Epithelial cell of prostate (primary cell): Measurements from ENCODE around the gene ACSL1.
A peak's percentile ranks its signal among the peaks of the same experiment; 100 is the strongest.

ENCODE experiments used
- DNase-seq: peaks from one replicate; pipeline ENCODE4 v3.0.0-alpha.2; 2011; ENCODE audit warnings: low read depth, low spot score
- H3K27ac ChIP-seq: fragments of 450-650 bp; 2 replicates; pipeline ENCODE4 v1.5.1; 2017; ENCODE audit warnings: mild to moderate bottlenecking

Gene ACSL1

DNA sequence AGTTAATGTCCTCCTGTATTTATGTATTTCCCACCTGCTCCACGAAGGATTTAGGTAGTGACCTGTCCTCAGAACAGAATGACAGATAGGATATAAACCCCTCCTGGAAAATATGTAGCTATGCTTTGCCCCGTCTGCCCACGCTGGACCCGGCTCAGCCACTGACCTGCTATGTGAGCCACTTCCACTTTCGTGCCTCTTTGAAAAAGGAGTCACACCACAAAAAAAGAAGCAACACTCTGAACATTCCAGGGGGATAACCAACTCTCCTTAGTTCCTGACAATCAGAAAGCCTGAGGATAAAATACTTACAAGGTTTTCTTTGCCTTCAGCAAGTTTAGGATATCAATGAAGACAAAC lies 11.1 kb downstream of the ACSL1 start:
- DNase-seq: no peak
- peak overlapping the region; percentile 72 for H3K27ac ChIP-seq

- peak overlapping the region; percentile 72 for H3K27ac ChIP-seq
- DNase-seq: no peak
Observed at GRCh38 chr4:184812651-184813181, 13.1 kb downstream of the ACSL1 start.

DNA sequence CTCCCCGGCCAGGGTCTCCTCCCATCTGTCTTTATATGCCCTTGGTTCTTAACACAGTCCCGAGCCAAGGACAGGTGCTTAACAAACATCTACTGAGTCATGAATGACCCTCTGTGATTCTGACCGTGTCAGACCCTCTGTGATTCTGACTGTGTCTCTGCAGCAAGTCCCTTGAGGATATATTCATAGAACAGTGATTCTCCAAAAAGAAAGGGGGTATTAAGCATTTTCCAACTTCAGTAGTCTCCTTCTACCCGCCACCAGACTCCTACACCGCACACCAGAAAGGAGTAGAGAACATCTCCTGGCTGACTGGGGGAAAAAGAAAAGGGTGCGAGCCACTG lies 13.6 kb downstream of the ACSL1 start:
- DNase-seq: no peak
- no peak overlapping the region for H3K27ac ChIP-seq

DNA sequence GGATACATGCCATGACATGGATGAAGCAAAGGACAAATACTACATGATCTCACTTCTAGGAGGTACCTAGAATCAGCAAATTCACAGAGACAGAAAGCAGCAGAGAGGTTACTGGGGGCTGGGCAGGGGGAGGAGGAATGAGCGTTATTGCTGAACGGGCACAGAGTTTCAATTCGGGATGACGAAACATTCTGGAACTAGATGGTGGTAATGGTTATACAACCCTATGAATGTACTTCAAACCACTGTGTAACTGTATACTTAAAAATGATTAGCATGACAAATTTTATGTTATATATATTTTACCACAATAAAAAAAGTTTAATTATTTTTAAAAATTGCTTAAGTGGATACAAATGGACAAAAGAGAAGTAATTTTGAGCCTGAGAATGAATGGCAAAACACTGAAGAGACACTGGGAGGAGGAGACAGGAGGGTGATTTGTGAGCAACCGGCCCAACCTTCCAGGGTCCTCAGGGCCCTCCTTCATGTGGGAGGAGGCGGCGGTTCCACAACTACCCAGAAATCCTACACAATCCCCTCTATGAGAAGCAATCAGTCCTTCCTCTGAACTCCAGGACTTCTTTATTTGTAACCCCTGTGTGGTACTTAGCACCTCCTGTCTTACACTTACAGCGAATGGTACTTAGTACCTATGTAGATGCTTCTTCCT lies 14.1 kb downstream of the ACSL1 start:
- H3K27ac ChIP-seq: no peak overlapping the region
- DNase-seq: no peak

GRCh38 chr4:184810720-184811119 lies 15.0 kb downstream of the ACSL1 start:
- no peak for DNase-seq
- H3K27ac ChIP-seq: no peak overlapping the region

- no peak for DNase-seq
- H3K27ac ChIP-seq: no peak overlapping the region
Observed at GRCh38 chr4:184808713-184809050, 17.1 kb downstream of the ACSL1 start.

- no peak overlapping the region for H3K27ac ChIP-seq
- peak; percentile 36 for DNase-seq
Observed at GRCh38 chr4:184807797-184808712, 17.7 kb downstream of the ACSL1 start.

DNA sequence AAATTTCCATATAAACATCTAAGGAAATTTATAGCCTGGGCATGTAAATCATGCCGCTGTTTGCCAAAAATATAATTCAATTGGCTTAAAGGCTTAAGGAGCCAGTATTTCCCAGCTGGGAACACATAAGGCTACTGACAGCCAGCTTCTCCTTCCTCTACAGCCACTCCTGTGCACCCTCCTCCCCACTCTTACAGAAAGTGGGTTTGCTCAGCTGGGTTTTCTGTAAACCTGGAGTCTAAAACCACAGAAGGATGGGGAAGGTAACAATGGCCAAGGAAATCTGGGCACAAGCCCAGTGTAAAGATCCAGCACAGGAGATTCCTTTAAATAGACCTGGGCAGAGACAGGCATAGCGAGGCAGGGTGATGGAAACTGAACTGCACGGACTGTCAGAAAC lies 18.5 kb downstream of the ACSL1 start:
- no peak for DNase-seq
- no peak overlapping the region for H3K27ac ChIP-seq

GRCh38 chr4:184806711-184807110 lies 19.1 kb downstream of the ACSL1 start:
- no peak for DNase-seq

DNA sequence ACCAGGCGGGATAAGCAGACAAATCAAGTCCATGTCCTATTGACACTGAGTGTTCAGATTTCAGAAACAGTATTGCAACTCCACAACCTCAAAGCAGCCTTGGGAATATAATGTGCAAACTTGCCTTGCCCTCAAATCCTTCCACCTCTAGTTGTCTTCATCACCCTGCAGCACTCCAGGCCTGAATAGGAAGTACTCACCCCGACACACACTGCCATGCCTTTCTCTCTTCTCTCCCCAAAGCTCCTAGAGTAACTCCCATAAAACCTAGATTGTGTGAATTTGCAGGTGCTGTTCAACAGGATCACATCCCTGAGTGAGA lies 19.6 kb downstream of the ACSL1 start:
- DNase-seq: no peak
- H3K27ac ChIP-seq: peak overlapping the region; percentile 36

More at GRCh38 chr4:184806711-184807110, 19.1 kb downstream of the ACSL1 start:
- H3K27ac ChIP-seq: no peak overlapping the region

DNA sequence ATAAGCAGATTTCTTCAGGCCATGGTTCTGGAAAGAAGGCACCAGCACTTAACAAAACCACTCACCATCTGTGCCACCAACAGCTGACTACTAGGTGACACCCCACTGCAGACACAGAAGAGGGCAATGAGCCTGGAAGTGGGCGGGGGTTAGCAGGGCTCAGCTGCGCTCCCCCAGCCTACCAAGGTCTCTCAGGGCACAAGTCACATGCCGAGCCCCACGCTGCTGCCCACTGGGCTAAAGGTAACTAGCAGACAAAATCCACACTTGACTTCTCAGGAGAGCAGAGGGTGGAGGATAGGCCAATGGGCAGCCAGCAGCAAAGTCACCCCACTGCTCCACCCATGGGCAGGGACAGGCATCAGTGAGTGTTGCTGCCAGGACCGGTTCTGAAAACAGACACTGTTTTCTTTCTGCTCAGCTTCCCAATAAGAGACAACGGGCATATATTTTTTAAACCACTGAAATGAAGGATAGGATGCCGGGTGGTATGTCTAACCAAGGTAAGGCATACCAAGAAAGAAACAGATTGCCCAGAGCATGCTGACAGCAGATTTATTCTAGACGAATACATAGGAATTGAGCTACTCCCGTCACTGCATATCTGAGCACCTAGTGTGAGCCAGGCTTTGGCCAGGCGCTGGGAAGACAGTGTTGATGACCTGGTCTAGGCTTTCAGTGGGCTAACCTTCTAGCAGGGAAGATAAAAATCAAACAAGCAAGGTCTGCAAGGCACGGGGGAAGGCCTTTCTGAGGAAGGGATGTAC lies 20.1 kb downstream of the ACSL1 start:
- DNase-seq: no peak

GRCh38 chr4:184804621-184805020 lies 21.1 kb downstream of the ACSL1 start:
- H3K27ac ChIP-seq: peak overlapping the region; percentile 36
- DNase-seq: no peak

More for the DNA sequence above, 20.1 kb downstream of the ACSL1 start:
- peak overlapping the region; percentile 36 for H3K27ac ChIP-seq

DNA sequence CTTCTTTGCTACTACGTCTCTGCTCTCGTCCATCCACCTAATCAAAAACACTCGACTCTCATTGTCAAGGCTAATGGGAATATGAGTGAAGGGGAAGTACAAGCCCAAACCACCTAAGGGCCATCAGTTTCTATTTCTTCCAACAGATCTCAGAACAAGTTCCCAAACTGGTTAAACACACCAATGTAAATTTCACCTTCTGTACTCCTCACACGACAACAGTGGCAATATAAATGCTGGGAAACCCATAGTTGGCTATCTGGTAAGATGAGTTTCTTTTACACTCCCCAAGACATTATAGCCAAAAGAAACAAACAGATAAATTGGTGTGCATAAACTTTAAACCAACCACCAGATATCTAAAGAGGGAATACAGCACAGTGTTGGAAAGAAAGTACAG lies 21.9 kb downstream of the ACSL1 start:
- H3K27ac ChIP-seq: no peak overlapping the region
- DNase-seq: no peak

GRCh38 chr4:184803133-184803532 lies 22.6 kb downstream of the ACSL1 start:
- no peak for DNase-seq
- no peak overlapping the region for H3K27ac ChIP-seq

- H3K27ac ChIP-seq: no peak overlapping the region
Observed at GRCh38 chr4:184802697-184803015, 23.1 kb downstream of the ACSL1 start.

GRCh38 chr4:184801781-184802696 lies 23.7 kb downstream of the ACSL1 start:
- no peak overlapping the region for H3K27ac ChIP-seq
- peak; percentile 43 for DNase-seq

More at GRCh38 chr4:184802697-184803015, 23.1 kb downstream of the ACSL1 start:
- DNase-seq: no peak

DNA sequence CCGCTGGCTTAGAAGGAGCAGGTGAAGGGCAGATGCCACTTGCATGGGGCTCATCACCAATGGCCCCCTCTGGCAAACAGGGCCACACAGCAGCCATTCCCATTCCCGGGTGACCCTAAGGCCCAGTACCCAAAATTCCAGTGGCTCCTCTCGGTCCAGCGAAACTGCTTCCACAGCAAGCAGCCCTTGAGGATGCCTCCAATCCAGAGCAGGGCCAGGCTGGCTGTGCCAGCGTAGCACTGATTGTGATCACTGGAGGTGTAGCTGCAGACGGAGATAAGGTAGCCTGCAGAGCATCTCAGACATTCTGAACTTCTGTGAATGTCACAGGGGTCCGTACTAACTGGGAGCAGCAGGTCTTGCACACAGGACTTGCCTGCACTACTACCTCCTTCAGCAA lies 27.3 kb downstream of the ACSL1 start:
- no peak for DNase-seq
- no peak overlapping the region for H3K27ac ChIP-seq

DNA sequence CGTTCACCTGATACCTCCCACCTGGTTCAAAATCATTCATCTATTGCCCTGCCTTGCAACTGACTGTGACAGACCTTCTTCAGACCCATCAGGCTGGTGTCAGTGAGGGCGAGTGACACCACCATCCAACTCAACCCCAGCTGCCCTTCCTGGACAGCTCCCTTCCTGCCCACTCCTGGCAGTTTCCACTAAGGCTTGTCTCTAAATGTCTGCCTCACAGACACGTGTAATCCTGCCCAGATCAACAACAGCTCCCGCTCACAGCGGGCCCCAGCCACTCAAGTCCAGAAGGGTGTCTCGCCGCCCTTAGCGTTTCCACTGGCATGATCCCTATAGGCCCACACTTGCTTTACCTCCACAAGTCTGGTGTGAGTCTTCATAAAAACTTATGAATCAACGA lies 28.9 kb downstream of the ACSL1 start:
- no peak for DNase-seq
- no peak overlapping the region for H3K27ac ChIP-seq

DNA sequence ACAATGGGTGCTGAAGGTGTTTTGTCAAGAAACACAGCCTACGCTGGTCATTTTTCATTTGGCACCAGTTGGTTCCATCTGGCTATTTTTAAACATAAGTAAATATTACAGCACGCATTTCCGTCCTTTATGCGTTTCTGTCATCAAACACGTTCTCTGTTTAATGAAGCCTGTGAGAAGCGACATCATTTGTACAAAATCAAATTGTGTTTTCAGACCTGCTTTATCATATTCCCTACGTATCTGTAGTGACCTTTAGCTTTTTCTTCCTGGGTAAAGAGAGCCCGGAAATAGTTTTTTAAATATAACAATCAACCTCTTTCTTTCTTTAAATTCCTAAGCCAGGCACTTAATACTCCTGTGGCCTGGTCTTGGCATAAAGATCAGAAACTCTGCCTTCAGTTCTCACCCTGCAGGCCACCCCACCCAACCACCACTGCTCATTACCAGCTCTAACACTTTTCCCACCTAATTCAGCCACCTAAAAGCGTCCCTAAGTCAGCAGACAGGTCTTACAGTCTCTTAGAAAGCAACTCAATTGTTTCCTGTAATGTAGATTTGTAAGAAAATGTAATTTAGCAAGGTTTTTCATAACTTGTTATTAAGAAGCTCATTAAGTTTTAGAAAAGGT lies 30.4 kb downstream of the ACSL1 start:
- DNase-seq: no peak
- H3K27ac ChIP-seq: no peak overlapping the region

- no peak for DNase-seq
- no peak overlapping the region for H3K27ac ChIP-seq
Observed at GRCh38 chr4:184794470-184794869, 31.3 kb downstream of the ACSL1 start.
